GM12864 (cell line): Measurements from ENCODE around the gene TTYH2.
"Not testable (repeated sequence)": the region's sequence is repeated elsewhere in the genome, so short reads cannot be mapped to it uniquely, and the experiment has no call there.

ENCODE experiments used
- DNase-seq: peaks from one replicate; pipeline ENCODE4 v3.0.0-alpha.2; 2011; ENCODE audit warnings: low read depth
- H3K4me3 ChIP-seq: 2 replicates; pipeline ENCODE4 v1.5.1; 2011; ENCODE audit warnings: mild to moderate bottlenecking, low read depth, low read length, control low read depth
- CTCF ChIP-seq: IDR thresholded peaks from 2 replicates; pipeline ENCODE4 v1.5.1; 2011; ENCODE audit warnings: low read depth, mild to moderate bottlenecking, moderate library complexity, low read length, control low read depth, inconsistent platforms; ENCODE audit errors: missing control alignments

Gene TTYH2

GRCh38 chr17:74185571-74186185 lies 27.7 kb upstream of the TTYH2 start:
- H3K4me3 ChIP-seq = no peak overlapping the region
- TF ChIP-seq CTCF = no peak
- no peak for DNase-seq

- no peak overlapping the region for H3K4me3 ChIP-seq
- TF ChIP-seq CTCF = no peak
- DNase-seq = no peak
Observed at GRCh38 chr17:74186498-74186897, 26.9 kb upstream of the TTYH2 start.

- no peak for DNase-seq
- no peak overlapping the region for H3K4me3 ChIP-seq
- TF ChIP-seq CTCF = no peak
Observed at GRCh38 chr17:74187761-74188160, 25.6 kb upstream of the TTYH2 start.

GRCh38 chr17:74188687-74189086 lies 24.7 kb upstream of the TTYH2 start:
- not testable (repeated sequence) for DNase-seq, H3K4me3 ChIP-seq

GRCh38 chr17:74190154-74190553 lies 23.2 kb upstream of the TTYH2 start:
- no peak overlapping the region for H3K4me3 ChIP-seq
- TF ChIP-seq CTCF = no peak

GRCh38 chr17:74190807-74191406 lies 22.5 kb upstream of the TTYH2 start:
- H3K4me3 ChIP-seq = no peak overlapping the region
- DNase-seq = no peak
- TF ChIP-seq CTCF = no peak

More at GRCh38 chr17:74190154-74190553, 23.2 kb upstream of the TTYH2 start:
- no peak for DNase-seq

- DNase-seq = no peak
- no peak for TF ChIP-seq CTCF
- H3K4me3 ChIP-seq = no peak overlapping the region
Observed at GRCh38 chr17:74192950-74193781, 20.2 kb upstream of the TTYH2 start.
